RWPE2 (cell line): ENCODE data around the gene KRTAP4-5.
"Not testable (repeated sequence)": the region's sequence is repeated elsewhere in the genome, so short reads cannot be mapped to it uniquely, and the experiment has no call there.

Source experiments
- ATAC-seq: fragments of 200-7000 bp; cut with Tn5 transposase; 3 replicates; pipeline ENCODE4 v1.9.1; 2021; ENCODE audit warnings: low read depth
- DNase-seq: peaks from one replicate; pipeline ENCODE4 v3.0.0-alpha.2; 2020; ENCODE audit warnings: low spot score
- H3K27ac ChIP-seq: fragments of 450-650 bp; 2 replicates; pipeline ENCODE4 v1.5.1; 2017; ENCODE audit warnings: mild to moderate bottlenecking; ENCODE audit not compliant: poor library complexity, severe bottlenecking
- H3K27me3 ChIP-seq: fragments of 250-450 bp; sonication (Bioruptor Pico); 2 replicates; pipeline ENCODE4 v1.5.1; 2021; ENCODE audit warnings: mild to moderate bottlenecking, moderate library complexity; ENCODE audit not compliant: insufficient read depth, poor library complexity, severe bottlenecking
- H3K36me3 ChIP-seq: fragments of 250-450 bp; sonication (Bioruptor Pico); 2 replicates; pipeline ENCODE4 v1.5.1; 2020; ENCODE audit warnings: low read depth, mild to moderate bottlenecking, moderate library complexity
- H3K4me1 ChIP-seq: fragments of 250-450 bp; sonication (Bioruptor Pico); 2 replicates; pipeline ENCODE4 v1.5.1; 2021; ENCODE audit warnings: mild to moderate bottlenecking, moderate library complexity; ENCODE audit not compliant: insufficient read depth, poor library complexity, severe bottlenecking
- H3K4me3 ChIP-seq: fragments of 250-450 bp; sonication (Bioruptor Pico); 2 replicates; pipeline ENCODE4 v1.5.1; 2021; ENCODE audit warnings: mild to moderate bottlenecking, moderate library complexity; ENCODE audit not compliant: severe bottlenecking
- H3K9me3 ChIP-seq: fragments of 250-450 bp; sonication (Bioruptor Pico); 2 replicates; pipeline ENCODE4 v1.5.1; 2021; ENCODE audit warnings: mild to moderate bottlenecking, moderate library complexity; ENCODE audit not compliant: severe bottlenecking
- CTCF ChIP-seq: fragments of 450-650 bp; IDR thresholded peaks from one replicate; pipeline ENCODE4 v1.5.1; 2017; ENCODE audit warnings: mild to moderate bottlenecking, moderate library complexity; ENCODE audit not compliant: poor library complexity, severe bottlenecking

Gene KRTAP4-5

GRCh38 chr17:41149652-41149985, at the start of gene KRTAP4-5:
Gene KRTAP4-5 (minus strand): TSS chr17:41149825. CDS start chr17:41149767, 58 bp downstream.
- no peak within 1 kb of the TSS for H3K27ac ChIP-seq
- no peak for ATAC-seq
- H3K27me3 ChIP-seq = no peaks in the 10 kb centered on the region
- H3K9me3 ChIP-seq = no peaks in the 10 kb centered on the region
- TF ChIP-seq CTCF = no peak
- DNase-seq = no peak
- no peaks in the 10 kb centered on the region for H3K36me3 ChIP-seq
- H3K4me1 ChIP-seq = peaks cover 8% of the 10 kb centered on the region
- H3K4me3 ChIP-seq = no peak within 1 kb of the TSS

GRCh38 chr17:41196068-41196467, 46.4 kb upstream of the KRTAP4-5 start:
- no peaks in the 10 kb centered on the region for H3K27me3 ChIP-seq
- H3K36me3 ChIP-seq = no peaks in the 10 kb centered on the region
- ATAC-seq = no peak
- H3K4me3 ChIP-seq = no peak overlapping the region
- H3K4me1 ChIP-seq = no peaks in the 10 kb centered on the region
- no peak for DNase-seq
- H3K27ac ChIP-seq = no peak overlapping the region
- TF ChIP-seq CTCF = no peak
- H3K9me3 ChIP-seq = no peaks in the 10 kb centered on the region

- H3K36me3 ChIP-seq = no peaks in the 10 kb centered on the region
- no peaks in the 10 kb centered on the region for H3K4me1 ChIP-seq
- no peak overlapping the region for H3K27ac ChIP-seq
- no peaks in the 10 kb centered on the region for H3K9me3 ChIP-seq
- TF ChIP-seq CTCF = no peak
- no peak for DNase-seq
- no peaks in the 10 kb centered on the region for H3K27me3 ChIP-seq
- no peak for ATAC-seq
- no peak overlapping the region for H3K4me3 ChIP-seq
These were observed 40.7 kb upstream of the KRTAP4-5 start for GRCh38 chr17:41190328-41190727.

DNA sequence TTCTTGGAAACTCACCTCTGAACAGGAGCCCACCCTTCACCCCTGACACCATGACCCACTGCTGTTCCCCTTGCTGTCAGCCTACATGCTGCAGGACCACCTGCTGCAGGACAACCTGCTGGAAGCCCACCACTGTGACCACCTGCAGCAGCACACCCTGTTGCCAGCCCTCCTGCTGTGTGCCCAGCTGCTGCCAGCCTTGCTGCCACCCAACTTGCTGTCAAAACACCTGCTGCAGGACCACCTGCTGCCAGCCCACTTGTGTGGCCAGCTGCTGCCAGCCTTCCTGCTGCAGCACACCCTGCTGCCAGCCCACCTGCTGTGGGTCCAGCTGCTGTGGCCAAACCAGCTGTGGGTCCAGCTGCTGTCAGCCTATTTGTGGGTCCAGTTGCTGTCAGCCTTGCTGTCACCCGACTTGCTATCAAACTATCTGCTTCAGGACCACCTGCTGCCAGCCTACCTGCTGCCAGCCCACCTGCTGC, 40.3 kb upstream of the KRTAP4-5 start, which contains the start of gene KRTAP9-1:
TSS of gene KRTAP9-1 (plus strand) at position 51 of the 482 bp plus-strand sequence. CDS start at position 51, 0 bp downstream.
- not testable (repeated sequence) for DNase-seq, H3K27me3 ChIP-seq

GRCh38 chr17:41186872-41187271, 37.2 kb upstream of the KRTAP4-5 start:
- no peak overlapping the region for H3K4me3 ChIP-seq
- ATAC-seq = no peak
- no peaks in the 10 kb centered on the region for H3K9me3 ChIP-seq
- TF ChIP-seq CTCF = no peak
- H3K27me3 ChIP-seq = no peaks in the 10 kb centered on the region
- H3K27ac ChIP-seq = no peak overlapping the region
- H3K4me1 ChIP-seq = no peaks in the 10 kb centered on the region
- no peaks in the 10 kb centered on the region for H3K36me3 ChIP-seq
- no peak for DNase-seq

More for the DNA sequence above, 40.3 kb upstream of the KRTAP4-5 start, which contains the start of gene KRTAP9-1:
- not testable (repeated sequence) for H3K4me3 ChIP-seq, H3K4me1 ChIP-seq, H3K36me3 ChIP-seq, H3K27ac ChIP-seq, ATAC-seq, H3K9me3 ChIP-seq
